H1 (cell line): ENCODE measurements around the gene SYCE3. TPM values are rescaled to one million over a fixed set of nuclear protein-coding genes. Genes with fewer than 3 reads are reported as not detected.

Experiments used
- CTCF ChIA-PET: fragments of 300-600 bp; sonication (Branson Sonifier 250); formaldehyde crosslinking; loops from one replicate; lab custom pipeline; 2021; ENCODE audit not compliant: partially characterized antibody; lab: Charles Lee
- POLR2A ChIA-PET: fragments of 300-600 bp; sonication (Branson Sonifier 250); formaldehyde crosslinking; loops from one replicate; lab custom pipeline; 2021; ENCODE audit warnings: inconsistent platforms; ENCODE audit not compliant: partially characterized antibody; lab: Charles Lee
- DNase-seq, 2 experiments: peaks; one replicate each; pipeline versions ENCODE4 v3.0.0 to v3.0.0-alpha.2; 2010 to 2022; ENCODE audit warnings: low spot score in 2 of 2, low read depth in 1 of 2, mixed read lengths in 1 of 2
- FAIRE-seq: peaks from 2 replicates; lab custom pipeline; 2011; peaks lifted over from hg19 to GRCh38; lab: Jason Lieb, UNC
- H2AFZ ChIP-seq: 2 replicates; pipeline ENCODE4 v1.8.1; 2012; ENCODE audit warnings: low read length, inconsistent platforms
- H2AK5ac ChIP-seq: 2 replicates; pipeline ENCODE4 v1.6.1; 2013; ENCODE audit warnings: low read depth, low read length
- H2BK120ac ChIP-seq: replicated peaks from 2 replicates; pipeline ENCODE3; 2013; ENCODE audit warnings: low read depth, low read length, inconsistent platforms
- H2BK12ac ChIP-seq: 2 replicates; pipeline ENCODE4 v1.6.1; 2013; ENCODE audit warnings: low read depth, low read length
- H2BK15ac ChIP-seq: 2 replicates; pipeline ENCODE4 v1.6.1; 2013; ENCODE audit warnings: low read length
- H2BK20ac ChIP-seq: 2 replicates; pipeline ENCODE4 v1.6.1; 2013; ENCODE audit warnings: low read length
- H2BK5ac ChIP-seq: 2 replicates; pipeline ENCODE4 v1.6.1; 2013; ENCODE audit warnings: low read depth, low read length
- H3K14ac ChIP-seq: 2 replicates; pipeline ENCODE4 v1.6.1; 2013; ENCODE audit warnings: inconsistent platforms; ENCODE audit not compliant: insufficient read length
- H3K18ac ChIP-seq: 2 replicates; pipeline ENCODE4 v1.6.1; 2013; ENCODE audit warnings: low read length; ENCODE audit errors: extremely low read depth
- H3K23ac ChIP-seq: 2 replicates; pipeline ENCODE4 v1.6.1; 2013; ENCODE audit warnings: inconsistent platforms; ENCODE audit not compliant: insufficient read length
- H3K23me2 ChIP-seq: 2 replicates; pipeline ENCODE4 v1.6.1; 2013; ENCODE audit warnings: low read depth, low read length
- H3K27ac ChIP-seq: 2 replicates; pipeline ENCODE4 v1.6.1; 2011; ENCODE audit warnings: low read depth, low read length, inconsistent platforms
- H3K27me3 ChIP-seq, 4 experiments: replicated peaks in 1 of 4; 1 replicate in 1 of 4; 2 replicates in 3 of 4; pipeline versions ENCODE4 v1.6.1 to v1.8.1; 2011 to 2013; ENCODE audit warnings: low read length in 3 of 4, mild to moderate bottlenecking in 3 of 4, inconsistent platforms in 2 of 4, mixed read lengths in 2 of 4, moderate library complexity in 1 of 4; ENCODE audit not compliant: control insufficient read depth in 3 of 4, insufficient read depth in 3 of 4; ENCODE audit errors: extremely low read depth in 1 of 4
- H3K36me3 ChIP-seq, 4 experiments: 2 replicates each; pipeline versions ENCODE4 v1.6.1 to v1.8.1; 2011 to 2013; ENCODE audit warnings: mild to moderate bottlenecking in 4 of 4, low read length in 3 of 4, moderate library complexity in 2 of 4, control low read depth in 1 of 4, inconsistent platforms in 1 of 4; ENCODE audit not compliant: insufficient read depth in 4 of 4, control insufficient read depth in 2 of 4
- H3K4ac ChIP-seq: replicated peaks from 2 replicates; pipeline ENCODE3; 2013; ENCODE audit warnings: low read length, low read depth, mixed read lengths, inconsistent platforms; ENCODE audit not compliant: insufficient read length
- H3K4me1 ChIP-seq, 4 experiments: replicated peaks in 1 of 4; 1 replicate in 1 of 4; 2 replicates in 3 of 4; pipeline versions ENCODE4 v1.6.1 to v1.8.1; 2011 to 2013; ENCODE audit warnings: low read length in 3 of 4, inconsistent platforms in 2 of 4, mixed read lengths in 1 of 4; ENCODE audit not compliant: insufficient read depth in 4 of 4, control insufficient read depth in 3 of 4
- H3K4me2 ChIP-seq, 2 experiments: 2 replicates each; pipeline versions ENCODE4 v1.6.1 to v1.8.1; 2011 to 2013; ENCODE audit warnings: low read depth in 2 of 2, low read length in 2 of 2, control low read depth in 1 of 2, inconsistent platforms in 1 of 2, mild to moderate bottlenecking in 1 of 2; ENCODE audit not compliant: insufficient read depth in 1 of 2
- H3K4me3 ChIP-seq, 4 experiments: fragments of 200-600, 300-600 bp in 1 of 4; sonication (generic), shearing (Covaris generic), sonication (Bioruptor Twin) in 1 of 4; 2 replicates each; pipeline versions ENCODE4 v1.5.1 to v1.8.1; 2011 to 2016; ENCODE audit warnings: low read length in 4 of 4, low read depth in 3 of 4, control low read depth in 2 of 4, inconsistent platforms in 2 of 4, mild to moderate bottlenecking in 2 of 4, mixed read lengths in 1 of 4, moderate library complexity in 1 of 4; ENCODE audit not compliant: insufficient read depth in 2 of 4; ENCODE audit errors: extremely low read depth in 1 of 4
- H3K56ac ChIP-seq: replicated peaks from 2 replicates; pipeline ENCODE3; 2013; ENCODE audit warnings: low read depth, mild to moderate bottlenecking, mixed read lengths, low read length, inconsistent platforms; ENCODE audit not compliant: insufficient read length
- H3K79me1 ChIP-seq: 2 replicates; pipeline ENCODE4 v1.6.1; 2013; ENCODE audit warnings: low read depth, low read length, control low read depth
- H3K79me2 ChIP-seq, 2 experiments: 2 replicates each; pipeline versions ENCODE4 v1.6.1 to v1.8.1; 2012 to 2013; ENCODE audit warnings: low read length in 2 of 2, mild to moderate bottlenecking in 2 of 2, inconsistent platforms in 1 of 2; ENCODE audit not compliant: insufficient read depth in 2 of 2, control insufficient read depth in 1 of 2
- H3K9ac ChIP-seq, 4 experiments: replicated peaks in 1 of 4; 1 replicate in 1 of 4; 2 replicates in 3 of 4; pipeline versions ENCODE4 v1.6.1 to v1.8.1; 2011 to 2013; ENCODE audit warnings: low read depth in 3 of 4, low read length in 3 of 4, control low read depth in 2 of 4, mild to moderate bottlenecking in 2 of 4, moderate library complexity in 2 of 4, inconsistent platforms in 1 of 4; ENCODE audit errors: extremely low read depth in 1 of 4
- H3K9me3 ChIP-seq, 2 experiments: 2 replicates each; pipeline versions ENCODE4 v1.6.1 to v1.8.1; 2012 to 2013; ENCODE audit warnings: mild to moderate bottlenecking in 2 of 2, moderate library complexity in 2 of 2, control low read depth in 1 of 2, inconsistent platforms in 1 of 2, low read depth in 1 of 2, low read length in 1 of 2, mixed read lengths in 1 of 2; ENCODE audit not compliant: insufficient read depth in 2 of 2
- H4K20me1 ChIP-seq, 2 experiments: replicated peaks in 1 of 2; 2 replicates each; pipeline versions ENCODE3 to v1.8.1; 2011 to 2013; ENCODE audit warnings: inconsistent platforms in 2 of 2, low read length in 2 of 2, mild to moderate bottlenecking in 1 of 2; ENCODE audit not compliant: insufficient read depth in 2 of 2, control insufficient read depth in 1 of 2
- H4K5ac ChIP-seq: 2 replicates; pipeline ENCODE4 v1.6.1; 2013; ENCODE audit warnings: low read length, low read depth, mixed read lengths, inconsistent platforms; ENCODE audit not compliant: insufficient read length
- H4K8ac ChIP-seq: 2 replicates; pipeline ENCODE4 v1.8.0; 2013; ENCODE audit warnings: mild to moderate bottlenecking, moderate library complexity, low read length, inconsistent platforms; ENCODE audit not compliant: insufficient read depth; ENCODE audit errors: extremely low read depth
- H4K91ac ChIP-seq: replicated peaks from 2 replicates; pipeline ENCODE3; 2013; ENCODE audit warnings: low read length, mixed read lengths, inconsistent platforms; ENCODE audit not compliant: insufficient read length
- BRCA1 ChIP-seq: IDR thresholded peaks from 2 replicates; pipeline ENCODE4 v1.6.1; 2012; ENCODE audit warnings: low read depth, low read length, improper control_type of control experiment
- CBX5 ChIP-seq: fragments of 300-800, 300-1000 bp; sonication (generic); IDR thresholded peaks from 2 replicates; pipeline ENCODE4 v1.7.1; 2016; ENCODE audit warnings: antibody characterized with exemption, low read length, low read depth
- CHD1 ChIP-seq: IDR thresholded peaks from 2 replicates; pipeline ENCODE4 v1.6.1; 2012; ENCODE audit warnings: low read depth, low read length, improper control_type of control experiment
- GTF2F1 ChIP-seq: IDR thresholded peaks from 2 replicates; pipeline ENCODE4 v1.6.1; 2012; ENCODE audit warnings: low read depth, low read length, improper control_type of control experiment, borderline replicate concordance
- PHF8 ChIP-seq: fragments of 200-600 bp; sonication (generic); conservative IDR thresholded peaks from 2 replicates; pipeline ENCODE4 v1.7.1; 2012; ENCODE audit warnings: low read depth, mild to moderate bottlenecking, inconsistent platforms, low read length, moderate library complexity
- POLR2A ChIP-seq, 2 experiments: IDR thresholded peaks; 1 replicate in 1 of 2; 2 replicates in 1 of 2; pipeline ENCODE4 v1.6.1; 2011; ENCODE audit warnings: low read depth in 2 of 2, low read length in 2 of 2, mild to moderate bottlenecking in 2 of 2; ENCODE audit errors: control extremely low read depth in 1 of 2
- SP1 ChIP-seq: IDR thresholded peaks from 2 replicates; pipeline ENCODE4 v1.6.1; 2011; ENCODE audit warnings: low read depth, low read length
- SUZ12 ChIP-seq: fragments of 200-600 bp; sonication (generic); IDR thresholded peaks from 2 replicates; pipeline ENCODE4 v1.6.1; 2012; ENCODE audit warnings: mild to moderate bottlenecking, inconsistent platforms, low read length, moderate library complexity, mixed read lengths
- WGBS, 2 experiments: shearing (Covaris generic) in 1 of 2; methylation state at CpG; one replicate each; pipeline versions ENCODE4 v1.1.6 to v1.1.7; 2013 to 2015; ENCODE audit warnings: low lambda C conversion rate in 2 of 2, mixed read lengths in 2 of 2, inconsistent platforms in 1 of 2, low coverage in 1 of 2, missing lambda C conversion rate in 1 of 2; ENCODE audit not compliant: insufficient replicate concordance in 2 of 2, insufficient coverage in 1 of 2, insufficient read length in 1 of 2; ENCODE audit errors: extremely low coverage in 1 of 2, missing lambda C conversion rate in 1 of 2; 5-methylcytosine and 5-hydroxymethylcytosine counted together
- polyA plus RNA-seq, 7 experiments: library from polyadenylated mRNA; depleted of rRNA in 3 of 7; stranded (reverse) in 5 of 7; unstranded in 2 of 7; fragments of >200 nt in 5 of 7; fragments of 200-250 nt in 2 of 7; gene quantifications; 1 replicate in 5 of 7; 2 replicates in 1 of 7; 4 replicates in 1 of 7; pipeline versions ENCODE4 v1.2.1 to v1.2.3, GENCODE V29; 2011 to 2013; ENCODE audit warnings: missing spikeins in 2 of 7, mixed read lengths in 2 of 7
- total RNA-seq: library from RNA; stranded (reverse); fragmentation: NEBNext Ultra II Directional; extraction: Animal tissue kit (Norgen Biotek cat#: 25700); gene quantifications from 2 replicates; pipeline ENCODE4 v1.2.1, GENCODE V29; 2021

The SYCE3 gene
- total and polyA plus RNA-seq, 2 of the 8 experiments (the other 6 are each of a cell fraction or from before 2014, with no cell fraction given) = 1.9 TPM; not detected in 1

DNA sequence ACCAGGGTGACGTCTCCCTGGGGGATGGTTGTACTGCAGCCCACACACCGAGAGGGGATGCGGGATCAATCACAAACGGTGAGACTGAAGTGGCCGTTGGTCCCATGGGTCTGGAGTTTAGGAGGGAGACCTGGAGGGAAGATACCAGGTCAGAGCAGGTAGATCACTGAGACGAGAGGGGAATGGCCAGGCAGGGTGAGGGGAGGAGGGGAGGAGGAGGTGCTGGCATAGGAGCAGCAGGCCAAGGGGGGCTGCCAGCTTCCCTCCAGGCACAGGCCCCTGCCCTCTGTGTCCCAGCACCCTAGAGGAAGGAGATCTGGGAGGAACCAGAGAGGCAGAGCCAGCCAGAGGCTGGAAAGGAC is 44.9 kb upstream of the SYCE3 start:
- no peak overlapping the region for H2BK20ac ChIP-seq
- no peak overlapping the region for H3K27ac ChIP-seq
- H3K27me3 ChIP-seq = peaks cover 26 to 41% (median 35%) of the 10 kb centered on the region in 4 experiments; a peak in 6 of 7 replicates
- no peak overlapping the region for H2BK12ac ChIP-seq
- CTCF ChIA-PET = interaction anchor here (0.7 to 5.4 kb wide), 5 partner anchors 14 to 118 kb away, joined by 3 to 39 read pairs (median 11); partner anchors contain the start of gene CPT1B
- H2AK5ac ChIP-seq = no peak overlapping the region
- peaks cover 0 to 3% (median 0%) of the 10 kb centered on the region in 4 experiments; a peak in 1 of 8 replicates for H3K36me3 ChIP-seq
- no peak overlapping the region for H3K9ac ChIP-seq
- H4K5ac ChIP-seq = no peak overlapping the region
- no peak overlapping the region for H3K23ac ChIP-seq
- POLR2A ChIA-PET = no interaction called here
- no peak overlapping the region for H4K91ac ChIP-seq
- H2BK15ac ChIP-seq = no peak overlapping the region
- H3K4me1 ChIP-seq = peaks cover 0 to 11% (median 1%) of the 10 kb centered on the region in 4 experiments; a peak in 4 of 7 replicates
- H3K79me2 ChIP-seq = no peaks in the 10 kb centered on the region
- peaks cover 2% of the 10 kb centered on the region; the same call in 1 of the 2 replicates for H3K23me2 ChIP-seq
- H4K20me1 ChIP-seq = peaks cover 0 to 10% of the 10 kb centered on the region in 2 experiments
- FAIRE-seq (no peak), DNase-seq (no peak)
- H3K79me1 ChIP-seq = no peaks in the 10 kb centered on the region
- H3K4me2 ChIP-seq = no peak overlapping the region
- no peak overlapping the region for H2AFZ ChIP-seq
- no peak overlapping the region for H3K14ac ChIP-seq
- H3K18ac ChIP-seq = no peak overlapping the region
- no peak overlapping the region for H3K56ac ChIP-seq
- H3K9me3 ChIP-seq = no peaks in the 10 kb centered on the region
- H2BK120ac ChIP-seq = no peak overlapping the region
- peak overlapping the region; percentile 25; the same call in 1 of the 2 replicates for H4K8ac ChIP-seq
- H3K4me3 ChIP-seq = no peak overlapping the region
- 67% methylated on average over 6 of the region's 6 CpGs; no CpG with 5 or more reads in 1 of the 2 experiments for WGBS, 2 experiments
- no peak for TF ChIP-seq POLR2A (IDR thresholded peaks at IDR 0.05; ENCODE audit: control extremely low read depth in 1 of 2, low read depth in 2 of 2, low read length in 2 of 2)
- no peak for TF ChIP-seq CHD1
- no peak for TF ChIP-seq CBX5
- TF ChIP-seq GTF2F1 = no peak
- no peak for TF ChIP-seq BRCA1
- TF ChIP-seq SUZ12 = no peak
- no peak for TF ChIP-seq PHF8
- no peak for TF ChIP-seq SP1
- H3K4ac ChIP-seq = no peak overlapping the region
- H2BK5ac ChIP-seq = no peak overlapping the region
